Left kidney (tissue), 2 donors: Measurements from ENCODE around the gene SGCD. TPM values are rescaled to one million over a fixed set of nuclear protein-coding genes. Genes with fewer than 3 reads are reported as not detected.

Source experiments
- DNase-seq: peaks from one replicate; pipeline ENCODE4 v3.0.0-alpha.2; 2013
- polyA plus RNA-seq: library from polyadenylated mRNA; unstranded; fragments of 120-200 nt; gene quantifications from one replicate; pipeline ENCODE4 v1.2.1, GENCODE V29; 2013; ENCODE audit not compliant: insufficient read length

The SGCD gene
- polyA plus RNA-seq, 1 donor = 4.0 TPM

GRCh38 chr5:156513123-156513815 is 186.3 kb downstream of the SGCD start:
- DNase-seq = no peak

- DNase-seq = no peak
Observed at GRCh38 chr5:156515121-156515520, 188.2 kb downstream of the SGCD start.

GRCh38 chr5:156515803-156516360 is 188.9 kb downstream of the SGCD start:
- DNase-seq = no peak

GRCh38 chr5:156522651-156523529 is 195.9 kb downstream of the SGCD start:
- DNase-seq = no peak

GRCh38 chr5:156523607-156524006 is 196.6 kb downstream of the SGCD start:
- no peak for DNase-seq

- DNase-seq = peak; percentile 37
Observed at GRCh38 chr5:156526081-156526925, 199.3 kb downstream of the SGCD start.

GRCh38 chr5:156527611-156528010 is 200.6 kb downstream of the SGCD start:
- DNase-seq = no peak

GRCh38 chr5:156528673-156529072 is 201.7 kb downstream of the SGCD start:
- no peak for DNase-seq

- no peak for DNase-seq
Observed at GRCh38 chr5:156529892-156530291, 202.9 kb downstream of the SGCD start.

GRCh38 chr5:156531199-156531598 is 204.2 kb downstream of the SGCD start:
- no peak for DNase-seq

- DNase-seq = no peak
Observed at GRCh38 chr5:156532921-156533320, 206.0 kb downstream of the SGCD start.

GRCh38 chr5:156534085-156534484 is 207.1 kb downstream of the SGCD start:
- no peak for DNase-seq

GRCh38 chr5:156534906-156535485 is 208.0 kb downstream of the SGCD start:
- no peak for DNase-seq

- DNase-seq = no peak
Observed at GRCh38 chr5:156540491-156540890, 213.5 kb downstream of the SGCD start.

GRCh38 chr5:156541582-156541981 is 214.6 kb downstream of the SGCD start:
- no peak for DNase-seq

- DNase-seq = no peak
Observed at GRCh38 chr5:156543348-156544145, 216.6 kb downstream of the SGCD start.

- DNase-seq = no peak
Observed at GRCh38 chr5:156552855-156553358, 225.9 kb downstream of the SGCD start.

GRCh38 chr5:156556666-156557406 is 229.9 kb downstream of the SGCD start:
- no peak for DNase-seq

GRCh38 chr5:156560002-156560401 is 233.0 kb downstream of the SGCD start:
- peak; percentile 8 for DNase-seq

- DNase-seq = no peak
Observed at GRCh38 chr5:156561651-156562050, 234.7 kb downstream of the SGCD start.
